Cerebellar cortex (tissue), 1 donor: ENCODE data around the gene CEP295NL.

ENCODE experiments used
- DNase-seq: peaks from one replicate; pipeline ENCODE4 v3.0.0-alpha.2; 2015; ENCODE audit warnings: low spot score

Gene CEP295NL

DNA sequence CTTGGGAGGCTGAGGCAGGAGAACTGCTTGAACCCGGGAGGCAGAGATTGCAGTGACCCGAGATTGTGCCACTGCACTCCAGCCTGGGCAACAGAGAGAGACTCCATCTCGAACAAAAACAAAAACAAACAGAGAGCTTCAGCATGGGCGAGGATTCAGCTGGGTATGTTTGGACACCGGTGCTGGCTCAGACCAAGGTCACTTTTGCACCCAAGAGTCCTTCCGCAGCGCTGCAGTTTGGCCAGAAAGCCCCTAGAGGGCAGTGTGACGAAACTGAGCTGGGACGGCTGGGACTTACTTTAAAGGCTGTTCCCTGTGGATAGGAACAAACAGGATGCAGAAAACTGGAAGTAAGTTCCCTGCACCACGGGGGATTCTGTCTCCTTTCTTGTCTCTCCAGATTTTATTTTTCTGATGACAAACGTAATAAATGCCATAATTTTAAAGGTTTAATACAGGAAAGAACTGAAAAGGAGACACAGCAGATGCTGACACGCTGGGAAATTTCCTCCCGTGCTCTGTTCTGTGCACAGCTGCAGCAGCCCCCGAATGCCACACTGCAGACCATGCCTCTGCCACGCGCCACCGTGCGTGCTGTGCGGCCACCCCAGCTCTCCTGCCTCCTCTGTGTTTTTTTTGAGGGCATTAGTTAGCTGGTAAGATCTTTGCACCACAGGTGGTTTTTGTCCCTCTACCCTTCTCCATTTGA, 37.2 kb downstream of the CEP295NL start:
- DNase-seq, result peak; percentile 85

- DNase-seq, result no peak
Observed at GRCh38 chr17:78864117-78864516, 38.9 kb downstream of the CEP295NL start.

DNA sequence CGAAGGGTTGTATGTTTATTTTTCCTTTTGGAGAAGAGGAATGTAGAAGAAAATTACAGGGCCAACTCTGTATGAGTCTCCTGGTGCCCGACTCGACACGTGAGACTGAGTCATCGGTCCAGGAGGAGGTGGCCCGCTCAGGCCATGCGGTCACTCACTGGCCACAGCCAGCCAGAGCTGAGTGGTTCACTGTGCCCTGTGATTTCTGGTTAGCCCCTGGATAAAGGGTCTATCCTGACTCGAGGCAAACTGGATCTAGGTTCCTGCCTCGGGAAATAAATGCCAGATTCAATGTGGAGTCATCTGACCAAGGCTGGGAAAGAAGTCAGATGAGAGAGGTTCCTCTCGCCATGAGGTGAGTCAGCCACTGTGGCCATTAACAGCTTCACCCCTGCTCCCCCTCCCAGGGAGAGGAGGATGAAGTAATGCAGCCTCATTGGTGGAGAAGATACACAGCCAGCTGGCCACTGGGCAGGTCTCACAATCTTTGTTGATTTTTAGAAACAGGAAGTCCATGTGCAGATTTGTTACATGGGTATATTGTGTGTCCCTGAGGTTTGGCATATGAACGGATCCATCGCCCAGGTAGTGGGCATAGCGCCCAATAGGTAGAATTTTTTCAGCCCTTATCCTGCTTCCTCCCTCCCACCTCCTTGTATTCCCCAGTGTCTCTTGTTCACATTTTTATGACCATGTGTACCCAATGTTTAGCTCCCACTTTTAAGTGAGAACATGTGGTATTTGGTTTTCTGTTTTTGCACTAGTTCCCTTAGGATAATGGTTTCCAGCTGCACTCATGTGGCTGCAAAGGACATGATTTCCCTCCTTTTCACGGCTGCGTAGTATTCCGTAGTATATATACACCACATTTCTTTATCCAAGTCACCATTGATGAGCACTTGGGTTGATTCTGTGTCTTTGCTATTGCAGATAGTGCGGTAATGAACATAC, 40.7 kb downstream of the CEP295NL start:
- no peak for DNase-seq

DNA sequence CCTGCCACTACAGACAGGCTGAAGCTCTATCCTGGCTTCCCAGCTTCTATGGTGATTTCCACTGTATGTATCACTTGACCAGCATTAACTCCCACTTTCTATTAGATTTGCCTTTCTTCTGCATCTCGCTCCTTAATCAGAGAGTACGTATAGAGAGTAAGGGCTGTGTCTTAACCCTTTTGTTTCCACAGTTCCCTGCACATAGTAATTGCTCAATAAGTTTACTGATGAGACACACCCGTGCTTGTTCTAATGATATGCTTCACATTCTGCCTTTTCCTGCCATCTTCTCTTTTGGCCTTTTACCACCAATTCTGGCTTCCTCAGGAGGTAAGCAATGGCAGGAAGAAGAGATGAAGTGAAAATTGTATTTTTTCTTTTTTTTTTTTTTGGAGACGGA, 41.8 kb downstream of the CEP295NL start:
- DNase-seq, result no peak

GRCh38 chr17:78859051-78859450, 44.0 kb downstream of the CEP295NL start:
- no peak for DNase-seq

GRCh38 chr17:78857266-78857665, 45.7 kb downstream of the CEP295NL start:
- no peak for DNase-seq

DNA sequence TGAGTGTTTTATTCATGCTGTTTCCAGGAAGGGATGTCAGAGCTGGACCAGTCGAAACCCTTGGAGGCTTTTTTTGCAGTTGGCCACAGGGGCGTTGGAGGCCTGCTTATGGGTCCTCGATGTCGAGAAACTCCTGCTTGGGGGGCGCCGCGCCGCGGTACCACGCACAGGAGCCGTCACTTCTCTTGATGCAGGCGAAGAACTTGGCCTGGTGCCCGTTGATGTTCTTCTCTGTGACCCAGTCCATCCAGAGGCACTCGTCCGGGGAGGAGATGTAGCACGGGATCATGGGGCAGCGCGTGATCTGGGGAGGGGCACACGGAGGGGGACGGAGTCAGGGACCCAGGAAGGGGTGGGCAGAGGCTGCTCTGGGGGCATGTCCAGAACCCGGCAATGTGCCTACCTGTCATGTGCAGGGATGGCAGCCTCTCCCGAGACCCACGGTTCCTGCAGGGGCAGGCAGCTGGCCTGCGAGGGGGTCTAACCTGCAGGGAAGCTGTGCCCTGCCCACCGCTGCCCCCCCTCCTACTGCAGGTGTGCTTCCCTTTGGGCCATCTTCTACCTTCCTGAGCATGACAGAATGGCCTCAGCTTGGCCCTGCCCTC, 47.3 kb downstream of the CEP295NL start:
- DNase-seq, result no peak

GRCh38 chr17:78854508-78854907, 48.5 kb downstream of the CEP295NL start:
- no peak for DNase-seq

- no peak for DNase-seq
Observed at GRCh38 chr17:78853926-78854394, 49.0 kb downstream of the CEP295NL start.

DNA sequence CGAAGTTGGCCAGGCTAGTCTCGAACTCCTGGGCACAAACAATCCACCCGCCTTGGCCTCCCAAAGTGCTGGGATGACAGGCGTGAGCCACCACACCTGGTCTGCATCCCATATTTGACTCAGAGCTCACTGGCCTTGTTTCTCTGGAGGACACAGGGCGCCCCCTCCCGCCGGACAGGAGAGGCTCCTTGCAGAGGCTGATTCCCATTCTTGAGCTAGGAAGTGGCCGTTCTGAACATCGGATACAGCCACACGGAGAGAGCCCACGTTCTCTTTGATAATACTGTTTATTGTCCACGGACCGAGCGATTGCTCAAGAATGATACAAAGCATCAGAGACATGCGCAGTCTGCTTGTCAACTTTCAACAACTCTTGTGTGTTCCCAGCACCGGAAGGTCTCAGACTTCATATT, 50.3 kb downstream of the CEP295NL start:
- DNase-seq, result no peak

DNA sequence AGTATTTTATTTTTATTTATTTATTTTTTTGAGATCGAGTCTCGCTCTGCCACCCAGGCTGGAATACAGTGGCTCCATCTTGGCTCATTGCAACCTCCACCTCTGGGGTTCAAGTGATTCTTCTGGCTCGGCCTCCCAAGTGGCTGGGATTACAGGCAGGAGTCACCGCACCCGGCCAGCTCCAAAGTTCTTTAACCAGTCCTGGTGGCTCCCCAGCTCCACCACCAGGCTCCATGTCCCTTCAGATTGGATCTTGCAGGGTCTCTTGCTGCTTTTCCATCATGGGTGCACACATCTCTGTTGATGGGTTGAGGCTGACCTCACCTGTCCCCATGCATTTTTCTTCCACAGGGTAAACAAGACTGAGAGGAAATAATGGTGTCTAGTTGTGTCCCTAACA, 54.0 kb downstream of the CEP295NL start:
- no peak for DNase-seq

GRCh38 chr17:78847052-78847451, 55.9 kb downstream of the CEP295NL start:
- no peak for DNase-seq

- DNase-seq, result no peak
Observed at GRCh38 chr17:78844301-78845005, 58.5 kb downstream of the CEP295NL start.

- no peak for DNase-seq
Observed at GRCh38 chr17:78842881-78843565, 60.0 kb downstream of the CEP295NL start.

DNA sequence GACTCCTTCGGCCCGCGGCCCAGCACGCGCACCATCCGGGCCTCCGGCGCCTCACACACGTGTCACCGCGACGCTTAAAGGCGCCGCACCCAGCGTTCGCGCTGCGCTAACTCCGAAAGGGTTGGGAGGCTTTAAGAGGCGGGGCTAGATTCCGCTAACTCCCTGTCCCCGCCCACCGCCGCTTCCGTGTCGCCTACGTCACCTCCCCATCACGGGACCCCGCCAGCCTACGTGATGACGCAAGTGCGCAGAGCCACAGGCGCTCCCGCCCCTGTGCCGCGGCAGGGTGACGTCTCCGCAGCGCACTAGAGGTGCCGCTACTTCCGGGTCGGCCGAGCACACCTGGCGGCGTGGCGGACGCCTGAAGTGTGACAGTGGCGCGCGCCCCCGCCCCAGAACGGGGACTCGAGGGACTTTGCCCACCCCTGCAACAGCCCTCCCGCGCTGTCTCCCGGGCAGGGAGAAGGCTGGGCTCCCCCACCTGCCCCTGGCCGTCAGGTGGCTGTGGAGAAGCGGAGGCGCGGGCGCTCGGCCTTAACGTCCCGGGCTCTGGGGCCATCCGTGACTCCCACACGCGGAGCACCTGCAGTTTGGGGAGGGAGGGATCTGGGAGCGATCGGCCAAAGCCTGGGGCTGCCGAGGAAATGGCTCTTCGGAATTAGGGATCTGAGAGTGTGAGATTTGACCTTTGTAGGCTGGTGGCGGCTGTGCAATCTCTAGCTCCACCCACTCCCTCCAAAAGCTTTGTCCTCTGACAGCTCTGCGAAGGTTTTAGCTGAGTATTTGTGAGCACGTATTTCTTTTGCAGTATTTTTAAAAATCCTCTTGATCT, 62.0 kb downstream of the CEP295NL start, which contains the start of gene USP36:
TSS of gene USP36 (minus strand) at position 35 of the 832 bp plus-strand sequence. CDS start 4,451 bp downstream, outside the sequence.
- peak; percentile 99 for DNase-seq
